H9 (cell line): ENCODE data around the gene ADAMTS13. TPM values are rescaled to one million over a fixed set of nuclear protein-coding genes. Genes with fewer than 3 reads are reported as not detected.

ENCODE experiments used
- DNase-seq: peaks from one replicate; pipeline ENCODE4 v3.0.0-alpha.2; 2017
- H2AFZ ChIP-seq: one replicate; pipeline ENCODE4 v1.6.1; 2013; ENCODE audit warnings: mild to moderate bottlenecking, low read length, control low read depth, moderate library complexity
- H2AK5ac ChIP-seq: 2 replicates; pipeline ENCODE4 v1.6.1; 2013; ENCODE audit warnings: low read length, control low read depth, mixed read lengths; ENCODE audit not compliant: insufficient read length
- H2BK120ac ChIP-seq: one replicate; pipeline ENCODE4 v1.6.1; 2013; ENCODE audit warnings: low read depth, mild to moderate bottlenecking, low read length, control low read depth, inconsistent platforms; ENCODE audit not compliant: poor library complexity, severe bottlenecking
- H2BK12ac ChIP-seq: 2 replicates; pipeline ENCODE4 v1.6.1; 2013; ENCODE audit warnings: low read length, control low read depth, mixed read lengths, low read depth; ENCODE audit not compliant: insufficient read length
- H2BK15ac ChIP-seq: 2 replicates; pipeline ENCODE4 v1.6.1; 2013; ENCODE audit warnings: low read depth, low read length, control low read depth
- H2BK20ac ChIP-seq: one replicate; pipeline ENCODE4 v1.6.1; 2013; ENCODE audit warnings: low read depth, mild to moderate bottlenecking, low read length, control low read depth, inconsistent platforms; ENCODE audit not compliant: poor library complexity, severe bottlenecking
- H2BK5ac ChIP-seq: 2 replicates; pipeline ENCODE4 v1.6.1; 2013; ENCODE audit warnings: low read length, control low read depth, mixed read lengths; ENCODE audit not compliant: insufficient read length
- H3K14ac ChIP-seq: 2 replicates; pipeline ENCODE4 v1.6.1; 2013; ENCODE audit warnings: low read length, control low read depth; ENCODE audit not compliant: insufficient read depth
- H3K18ac ChIP-seq: 2 replicates; pipeline ENCODE4 v1.6.1; 2013; ENCODE audit warnings: low read depth, mild to moderate bottlenecking, mixed read lengths, low read length, control low read depth; ENCODE audit not compliant: insufficient read length
- H3K23ac ChIP-seq: 2 replicates; pipeline ENCODE4 v1.6.1; 2013; ENCODE audit warnings: low read length, control low read depth, mixed read lengths, low read depth; ENCODE audit not compliant: insufficient read length
- H3K23me2 ChIP-seq: 2 replicates; pipeline ENCODE4 v1.6.1; 2013; ENCODE audit warnings: low read depth, mild to moderate bottlenecking, mixed read lengths, low read length, control low read depth; ENCODE audit not compliant: insufficient read length, poor library complexity, severe bottlenecking
- H3K27ac ChIP-seq: 2 replicates; pipeline ENCODE4 v1.5.1; 2013; ENCODE audit warnings: low read length, control low read depth, mixed read lengths, low read depth; ENCODE audit not compliant: insufficient read length
- H3K27me3 ChIP-seq: 2 replicates; pipeline ENCODE4 v1.6.1; 2013; ENCODE audit warnings: low read length, control low read depth, inconsistent platforms; ENCODE audit not compliant: insufficient read depth
- H3K4ac ChIP-seq: 2 replicates; pipeline ENCODE4 v1.6.1; 2013; ENCODE audit warnings: low read depth, mild to moderate bottlenecking, control low read depth, inconsistent platforms, low read length, moderate library complexity
- H3K4me1 ChIP-seq: 2 replicates; pipeline ENCODE4 v1.6.1; 2013; ENCODE audit warnings: low read length, control low read depth, inconsistent platforms; ENCODE audit not compliant: insufficient read depth
- H3K4me2 ChIP-seq: 2 replicates; pipeline ENCODE4 v1.6.1; 2013; ENCODE audit warnings: low read length, control low read depth, mixed read lengths; ENCODE audit not compliant: insufficient read length, insufficient read depth
- H3K56ac ChIP-seq: 2 replicates; pipeline ENCODE4 v1.6.1; 2013; ENCODE audit warnings: low read depth, mild to moderate bottlenecking, mixed read lengths, low read length, control low read depth; ENCODE audit not compliant: insufficient read length
- H3K79me1 ChIP-seq: 2 replicates; pipeline ENCODE4 v1.6.1; 2013; ENCODE audit warnings: low read depth, mild to moderate bottlenecking, moderate library complexity, low read length, control low read depth, inconsistent platforms; ENCODE audit not compliant: insufficient read depth, poor library complexity, severe bottlenecking
- H3K79me2 ChIP-seq: 2 replicates; pipeline ENCODE4 v1.6.1; 2013; ENCODE audit warnings: low read length, control low read depth, inconsistent platforms; ENCODE audit not compliant: insufficient read depth
- H3K9ac ChIP-seq: 2 replicates; pipeline ENCODE4 v1.6.1; 2013; ENCODE audit warnings: low read length, control low read depth, mixed read lengths; ENCODE audit not compliant: insufficient read length; ENCODE audit errors: extremely low read depth
- H3K9me3 ChIP-seq: one replicate; pipeline ENCODE4 v1.6.1; 2013; ENCODE audit warnings: low read depth, low read length, inconsistent platforms; ENCODE audit not compliant: control insufficient read depth
- H3T11ph ChIP-seq: one replicate; pipeline ENCODE4 v1.6.1; 2013; ENCODE audit warnings: mild to moderate bottlenecking, low read length, control low read depth, inconsistent platforms
- H4K20me1 ChIP-seq: one replicate; pipeline ENCODE4 v1.6.1; 2013; ENCODE audit not compliant: control insufficient read depth, insufficient read length, insufficient read depth
- H4K5ac ChIP-seq: 2 replicates; pipeline ENCODE4 v1.6.1; 2013; ENCODE audit warnings: low read depth, mild to moderate bottlenecking, mixed read lengths, low read length, control low read depth; ENCODE audit not compliant: insufficient read length
- H4K8ac ChIP-seq: replicated peaks from 2 replicates; pipeline ENCODE4 v1.6.1; 2013; ENCODE audit warnings: low read length, control low read depth, mixed read lengths, low read depth; ENCODE audit not compliant: insufficient read length
- H4K91ac ChIP-seq: 2 replicates; pipeline ENCODE4 v1.6.1; 2013; ENCODE audit warnings: low read depth, mild to moderate bottlenecking, moderate library complexity, mixed read lengths, low read length, control low read depth; ENCODE audit not compliant: insufficient read length
- H3K27ac Mint-ChIP-seq, 3 experiments: 2 replicates in 2 of 3; 3 replicates in 1 of 3; pipeline ENCODE4 v1.8.0; 2020 to 2021; ENCODE audit warnings: mixed read lengths in 3 of 3, mild to moderate bottlenecking in 1 of 3, moderate library complexity in 1 of 3
- H3K27me3 Mint-ChIP-seq: 2 replicates; pipeline ENCODE4 v1.8.0; 2021; ENCODE audit warnings: low read depth, mild to moderate bottlenecking, moderate library complexity, mixed read lengths
- H3K36me3 Mint-ChIP-seq, 3 experiments: 2 replicates in 2 of 3; 3 replicates in 1 of 3; pipeline ENCODE4 v1.8.0; 2020 to 2021; ENCODE audit warnings: low read depth in 3 of 3, mixed read lengths in 3 of 3; ENCODE audit not compliant: insufficient read depth in 1 of 3
- H3K4me1 Mint-ChIP-seq, 2 experiments: 2 replicates each; pipeline ENCODE4 v1.8.0; 2020; ENCODE audit warnings: mixed read lengths in 2 of 2
- H3K4me3 Mint-ChIP-seq, 2 experiments: 2 replicates in 1 of 2; 3 replicates in 1 of 2; pipeline ENCODE4 v1.8.0; 2020 to 2021; ENCODE audit warnings: mild to moderate bottlenecking in 2 of 2, mixed read lengths in 2 of 2, moderate library complexity in 1 of 2
- H3K9me3 Mint-ChIP-seq, 2 experiments: 2 replicates in 1 of 2; 3 replicates in 1 of 2; pipeline ENCODE4 v1.8.0; 2020; ENCODE audit warnings: mild to moderate bottlenecking in 2 of 2, mixed read lengths in 2 of 2, moderate library complexity in 1 of 2
- WGBS: extraction: QIAGEN DNeasy Blood & Tissue Kit; methylation state at CpG from one replicate; pipeline ENCODE4 v1.1.7; 2013; ENCODE audit warnings: missing lambda C conversion rate, low lambda C conversion rate, mixed read lengths; ENCODE audit not compliant: insufficient read length; ENCODE audit errors: extremely low coverage; 5-methylcytosine and 5-hydroxymethylcytosine counted together
- total RNA-seq: library from RNA; stranded (reverse); gene quantifications from 2 replicates; pipeline ENCODE4 v1.2.1, GENCODE V29; 2021
- TF ChIP-seq, protein P1 (sequence below): fragments of 200-600 bp; sonication (generic); conservative IDR thresholded peaks from 3 replicates; pipeline ENCODE4 v1.8.0; 2021; ENCODE audit warnings: antibody characterized with exemption, mild to moderate bottlenecking

ADAMTS13 gene
- total RNA-seq, 1 experiment from 2014 or later: 8.8 TPM

DNA sequence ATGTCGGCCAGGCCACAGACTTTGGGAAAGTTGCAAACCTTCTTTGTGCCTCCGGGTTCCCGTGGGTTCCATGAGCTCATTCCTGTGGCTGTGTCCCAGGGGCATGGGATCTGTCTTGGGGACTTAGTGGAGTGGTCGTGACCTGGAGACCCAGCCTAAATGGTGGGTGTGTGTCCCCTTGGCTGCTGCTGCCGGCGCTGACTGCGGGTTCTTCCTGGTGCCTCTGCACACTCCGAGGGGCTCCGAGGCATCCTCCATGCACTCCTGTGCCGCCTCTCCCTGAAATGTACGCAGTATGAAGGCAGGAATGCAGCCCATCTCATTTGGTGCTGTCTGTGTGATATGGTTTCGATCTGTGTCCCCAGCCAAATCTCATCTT is 77.7 kb downstream of the ADAMTS13 start:
- no peak overlapping the region for H2AFZ ChIP-seq

More for the DNA sequence above, 77.7 kb downstream of the ADAMTS13 start:
- no peaks in the 10 kb centered on the region for H3K4me1 ChIP-seq
- no peak overlapping the region for H3K18ac ChIP-seq
- WGBS: no CpG with 5 or more reads among the region's 12 CpGs
- Mint-ChIP-seq H3K36me3 (peaks cover 0 to 14% (median 4%) of the 10 kb centered on the region in 3 experiments; a peak in 5 of 7 replicates), H3K27me3 (peaks cover 26% of the 10 kb centered on the region), H3K9me3 (peaks cover 19% of the 10 kb centered on the region in 2 experiments), H3K4me1 (no peaks in the 10 kb centered on the region), H3K4me3 (no peak overlapping the region), H3K27ac (no peak overlapping the region)
- H3K56ac ChIP-seq: no peak overlapping the region
- no peak overlapping the region for H3K4ac ChIP-seq
- TF ChIP-seq, protein P1, sequence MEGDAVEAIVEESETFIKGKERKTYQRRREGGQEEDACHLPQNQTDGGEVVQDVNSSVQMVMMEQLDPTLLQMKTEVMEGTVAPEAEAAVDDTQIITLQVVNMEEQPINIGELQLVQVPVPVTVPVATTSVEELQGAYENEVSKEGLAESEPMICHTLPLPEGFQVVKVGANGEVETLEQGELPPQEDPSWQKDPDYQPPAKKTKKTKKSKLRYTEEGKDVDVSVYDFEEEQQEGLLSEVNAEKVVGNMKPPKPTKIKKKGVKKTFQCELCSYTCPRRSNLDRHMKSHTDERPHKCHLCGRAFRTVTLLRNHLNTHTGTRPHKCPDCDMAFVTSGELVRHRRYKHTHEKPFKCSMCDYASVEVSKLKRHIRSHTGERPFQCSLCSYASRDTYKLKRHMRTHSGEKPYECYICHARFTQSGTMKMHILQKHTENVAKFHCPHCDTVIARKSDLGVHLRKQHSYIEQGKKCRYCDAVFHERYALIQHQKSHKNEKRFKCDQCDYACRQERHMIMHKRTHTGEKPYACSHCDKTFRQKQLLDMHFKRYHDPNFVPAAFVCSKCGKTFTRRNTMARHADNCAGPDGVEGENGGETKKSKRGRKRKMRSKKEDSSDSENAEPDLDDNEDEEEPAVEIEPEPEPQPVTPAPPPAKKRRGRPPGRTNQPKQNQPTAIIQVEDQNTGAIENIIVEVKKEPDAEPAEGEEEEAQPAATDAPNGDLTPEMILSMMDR: no peak
- H3T11ph ChIP-seq: no peak overlapping the region
- H3K14ac ChIP-seq: no peak overlapping the region
- H2AK5ac ChIP-seq: no peak overlapping the region
- no peak overlapping the region for H3K9ac ChIP-seq
- H3K27me3 ChIP-seq: no peaks in the 10 kb centered on the region
- H2BK20ac ChIP-seq: no peak overlapping the region
- H3K9me3 ChIP-seq: no peaks in the 10 kb centered on the region
- H2BK120ac ChIP-seq: no peak overlapping the region
- DNase-seq: no peak
- no peak overlapping the region for H2BK5ac ChIP-seq
- no peak overlapping the region for H3K4me2 ChIP-seq
- H3K27ac ChIP-seq: no peak overlapping the region
- H4K5ac ChIP-seq: no peak overlapping the region
- no peaks in the 10 kb centered on the region for H3K79me2 ChIP-seq
- H4K91ac ChIP-seq: no peak overlapping the region
- no peaks in the 10 kb centered on the region for H3K23me2 ChIP-seq
- H3K23ac ChIP-seq: no peak overlapping the region
- H4K20me1 ChIP-seq: no peaks in the 10 kb centered on the region
- no peaks in the 10 kb centered on the region for H3K79me1 ChIP-seq
- no peak overlapping the region for H2BK12ac ChIP-seq
- no peak overlapping the region for H4K8ac ChIP-seq
- no peak overlapping the region for H2BK15ac ChIP-seq
